Inflammatory macrophage (primary cell): ENCODE results near the gene SEC31A.
"Not testable (repeated sequence)": the region's sequence is repeated elsewhere in the genome, so short reads cannot be mapped to it uniquely, and the experiment has no call there.

Experiments
- DNase-seq, 2 donors: peaks; one replicate each; pipeline ENCODE4 v3.0.0-alpha.2; 2020 to 2022

The SEC31A gene

GRCh38 chr4:82833696-82834313 lies 57.1 kb downstream of the SEC31A start:
- no peak for DNase-seq

GRCh38 chr4:82833060-82833459 lies 57.9 kb downstream of the SEC31A start:
- DNase-seq = not testable (repeated sequence)

DNA sequence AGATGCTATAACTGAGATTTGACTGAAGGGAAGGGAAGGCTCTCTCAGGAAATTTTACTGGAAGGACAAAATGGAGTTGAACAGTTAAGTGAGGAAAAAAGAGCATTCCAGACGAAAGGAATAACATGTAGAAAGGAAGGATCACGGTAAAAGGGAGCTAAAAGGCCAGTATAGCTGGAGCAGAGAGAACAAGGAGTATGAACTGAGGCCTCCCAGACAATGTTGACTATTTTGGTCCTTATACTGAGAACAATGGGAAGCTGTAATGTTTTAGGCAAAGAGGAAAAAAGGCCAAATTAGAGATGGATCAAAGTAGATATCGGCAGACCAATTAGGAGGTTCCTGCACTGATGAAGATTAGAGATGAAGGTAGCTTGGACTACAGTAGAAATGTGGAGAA lies 65.5 kb downstream of the SEC31A start:
- no peak for DNase-seq

- DNase-seq = no peak
Measured at GRCh38 chr4:82823062-82823461, 67.9 kb downstream of the SEC31A start.

DNA sequence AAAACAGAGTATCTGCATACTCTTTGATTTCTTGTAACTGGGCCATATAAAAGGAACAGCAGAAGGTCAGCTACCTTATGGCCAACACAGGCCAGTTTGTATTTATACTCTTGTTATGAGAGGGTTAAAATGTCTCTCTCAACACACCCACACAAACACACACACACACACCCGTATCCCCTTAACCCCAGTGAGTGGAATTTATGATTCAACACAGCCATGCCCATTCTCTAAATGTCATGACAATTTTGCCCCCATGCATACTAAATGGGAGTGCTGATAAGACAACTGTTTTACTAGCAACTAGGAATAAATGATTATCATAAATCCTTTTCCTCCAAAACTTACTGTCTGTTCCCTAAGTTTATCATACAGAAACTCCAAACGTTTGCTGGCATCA lies 70.3 kb downstream of the SEC31A start:
- no peak for DNase-seq

DNA sequence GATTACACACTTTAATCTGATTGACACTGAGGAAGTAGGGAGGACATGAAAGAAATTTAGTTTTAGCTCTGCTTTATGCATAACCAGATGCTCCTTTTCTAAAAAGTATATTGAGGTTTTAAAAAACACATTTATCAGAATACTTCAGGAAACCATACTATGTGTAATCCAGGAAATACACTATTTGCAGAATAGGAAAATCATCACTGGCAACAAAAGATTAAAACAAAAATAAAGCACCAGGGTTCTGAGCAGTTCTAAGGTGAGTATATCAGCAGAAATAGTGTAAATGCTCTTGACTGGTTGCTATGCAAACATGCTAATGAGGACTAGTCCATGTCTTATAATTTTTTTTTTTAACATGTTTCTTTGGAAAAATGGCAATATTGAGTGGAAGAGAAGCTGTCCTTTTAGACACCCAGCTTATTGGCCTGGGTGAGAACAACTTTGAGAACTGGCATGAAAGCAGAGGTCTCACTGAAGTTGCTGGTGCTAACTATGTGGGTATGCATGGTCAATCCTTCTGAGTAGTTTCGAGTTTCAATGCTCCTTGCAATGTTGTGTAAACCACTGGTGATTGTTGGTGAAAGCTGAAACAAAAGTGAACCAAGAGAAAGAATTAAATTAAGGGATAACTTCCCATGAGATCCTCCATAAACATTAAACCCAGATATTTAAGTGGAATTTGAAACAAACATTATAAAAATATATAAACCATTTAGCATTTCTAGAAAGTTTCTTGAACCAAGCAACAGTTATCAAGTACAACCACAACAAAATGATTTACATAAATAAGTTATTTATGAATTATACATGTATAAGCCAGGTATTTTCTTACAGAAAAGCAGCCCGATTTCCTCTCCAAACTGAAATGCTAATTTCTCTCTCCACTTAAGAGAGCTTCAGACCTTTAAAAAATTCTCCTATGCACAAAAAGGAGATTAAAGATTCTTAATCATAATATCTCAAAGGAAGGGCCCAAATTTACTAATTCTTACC lies 72.0 kb downstream of the SEC31A start:
- DNase-seq = no peak

DNA sequence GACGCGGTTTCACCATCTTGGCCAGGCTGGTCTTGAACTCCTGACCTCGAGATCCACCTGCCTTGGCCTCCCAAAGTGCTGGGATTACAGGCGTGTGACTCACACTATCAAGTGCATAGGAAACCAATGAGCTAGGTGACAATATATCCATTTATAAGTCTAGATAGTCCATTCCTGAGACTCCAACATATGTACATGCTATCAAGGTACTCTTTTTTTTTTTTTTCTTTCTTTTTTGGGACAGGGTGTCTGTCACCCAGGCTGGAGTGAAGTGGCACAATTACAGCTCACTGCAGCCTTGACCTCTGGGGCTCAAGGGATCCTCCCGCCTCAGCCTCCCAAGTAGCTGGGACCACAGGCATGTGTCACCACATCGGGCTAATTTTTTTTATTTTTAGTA lies 74.1 kb downstream of the SEC31A start:
- not testable (repeated sequence) for DNase-seq

GRCh38 chr4:82814034-82814433 lies 76.9 kb downstream of the SEC31A start:
- no peak for DNase-seq

DNA sequence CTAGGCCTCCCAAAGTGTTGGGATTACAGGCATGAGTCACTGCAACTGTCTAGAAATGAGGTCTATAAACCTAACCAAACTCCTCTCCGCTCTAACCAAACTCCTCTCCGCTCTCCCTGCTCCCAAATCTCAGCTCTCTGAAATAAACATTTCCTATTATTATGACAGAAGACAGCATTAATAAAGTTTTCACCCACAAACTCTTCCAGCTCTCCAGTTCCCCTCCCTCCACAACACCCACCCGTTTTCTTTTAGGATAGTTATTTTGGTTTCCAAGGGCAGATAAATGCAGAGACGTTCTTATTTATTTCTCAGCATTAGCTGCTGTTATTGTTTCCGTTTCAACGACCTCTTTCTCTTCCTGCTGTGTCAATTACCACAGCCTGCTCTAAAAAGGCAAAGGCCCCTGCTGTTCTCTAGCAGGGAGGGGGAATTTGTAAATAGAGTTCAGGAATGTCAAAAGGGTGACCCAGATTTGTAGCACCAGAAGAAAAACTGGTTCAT lies 79.1 kb downstream of the SEC31A start:
- DNase-seq = no peak

- DNase-seq = no peak
Measured at GRCh38 chr4:82811392-82811791, 79.6 kb downstream of the SEC31A start.

DNA sequence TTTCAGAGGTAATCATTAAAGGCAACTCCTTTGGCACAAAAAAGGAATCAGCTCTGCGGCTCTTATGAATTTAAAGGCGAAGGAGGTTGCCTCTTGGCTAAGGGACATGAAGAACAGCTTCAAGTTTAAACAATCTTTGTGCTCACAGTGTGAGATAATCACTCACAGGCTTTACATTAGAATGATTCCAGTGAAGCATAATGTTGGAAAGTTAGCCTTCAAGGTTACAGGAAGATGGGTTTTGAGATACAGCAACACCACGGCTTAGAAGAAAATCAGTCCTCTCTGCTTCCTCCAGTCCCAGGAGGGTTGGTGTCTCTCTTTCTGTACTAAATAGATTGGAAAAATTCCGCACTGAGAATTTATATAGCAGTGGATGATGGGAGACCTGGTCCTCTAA lies 80.8 kb downstream of the SEC31A start:
- DNase-seq = no peak

DNA sequence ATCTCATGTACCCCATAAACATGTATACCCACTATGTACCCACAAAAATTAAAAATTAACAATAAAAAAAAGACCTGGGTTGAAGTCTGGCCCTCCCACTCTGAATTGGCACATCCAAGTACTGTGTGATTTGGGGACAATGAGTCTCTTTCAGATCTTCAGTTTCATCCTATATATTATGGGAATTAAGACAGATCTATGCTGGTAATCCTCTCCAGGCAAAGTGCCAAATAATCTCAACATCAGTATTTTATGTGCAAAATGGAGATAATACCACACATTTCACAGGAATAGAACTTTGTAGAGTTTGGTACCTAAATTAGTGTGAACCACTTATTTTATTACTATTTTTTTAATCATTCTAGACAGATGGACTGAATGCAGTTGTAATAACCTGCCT lies 81.3 kb downstream of the SEC31A start:
- no peak for DNase-seq

- DNase-seq = no peak
Measured at GRCh38 chr4:82803746-82804145, 87.2 kb downstream of the SEC31A start.

DNA sequence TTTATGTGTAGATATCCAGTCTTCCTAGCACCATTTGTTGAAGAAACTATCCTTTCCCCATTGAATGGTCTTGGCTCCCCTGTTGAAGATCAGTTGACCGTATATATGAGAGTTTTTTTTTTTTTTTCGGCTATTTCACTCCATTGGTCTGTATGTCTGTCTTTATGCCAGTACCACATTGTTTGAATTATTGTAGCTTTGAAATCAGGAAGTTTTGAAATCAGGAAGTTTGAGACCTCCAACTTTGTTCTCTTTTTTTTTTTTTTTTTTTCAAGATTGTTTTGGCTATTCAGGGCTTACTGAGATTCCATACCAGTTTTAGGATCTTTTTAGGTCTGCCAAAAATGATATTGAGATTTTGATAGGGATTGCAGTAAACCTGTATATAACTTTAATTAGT lies 88.0 kb downstream of the SEC31A start:
- DNase-seq = peak in 1 of 2 donors; percentile 63

GRCh38 chr4:82801910-82802521 lies 88.9 kb downstream of the SEC31A start:
- DNase-seq = no peak

DNA sequence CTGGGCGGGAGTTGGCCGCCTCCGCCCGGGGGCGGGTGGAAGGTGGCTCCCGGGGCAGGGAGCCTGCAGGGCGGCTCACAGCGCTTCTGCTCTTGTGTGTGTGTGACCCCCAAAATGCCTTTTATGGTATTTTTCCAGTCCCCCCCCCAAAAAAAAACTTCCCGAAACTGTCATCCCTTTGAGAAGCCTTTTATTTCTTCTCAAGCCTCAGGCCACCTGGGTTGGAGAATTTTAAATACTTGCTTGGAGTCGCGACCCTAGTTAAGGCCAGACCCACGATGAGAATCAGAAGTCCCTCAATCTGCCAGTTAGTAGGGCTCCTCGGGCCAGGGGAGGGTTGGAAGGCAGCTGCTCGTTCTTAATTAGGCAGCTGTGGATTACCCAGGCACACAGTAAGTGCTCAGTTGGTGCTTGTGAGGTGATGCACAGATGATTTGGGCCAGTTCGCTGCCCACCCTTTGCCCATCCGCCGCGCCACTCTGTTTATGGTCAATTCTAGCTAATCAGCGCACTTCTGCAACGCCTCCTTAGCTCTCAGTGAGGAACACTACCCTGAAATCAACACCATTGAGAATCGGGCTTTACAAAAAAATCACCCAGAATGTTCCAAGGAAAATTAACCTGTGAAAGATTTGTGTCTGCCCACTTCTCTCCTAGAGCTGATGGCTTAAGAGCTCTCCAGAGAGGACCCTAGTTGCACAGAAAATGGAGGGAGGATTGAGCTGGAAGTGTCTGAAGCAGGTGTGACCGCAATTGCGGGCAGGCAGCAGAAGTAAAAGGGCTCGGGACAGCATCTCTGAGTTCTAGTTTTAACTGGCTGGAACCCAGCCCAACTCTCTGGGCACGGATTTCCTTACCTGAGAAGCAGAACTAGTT lies 91.7 kb downstream of the SEC31A start:
- DNase-seq = no peak

GRCh38 chr4:82798168-82799005 lies 92.6 kb downstream of the SEC31A start, which contains the start of gene SCD5:
TSS of gene SCD5 (minus strand) at chr4:82798796. CDS start at chr4:82798537, 259 bp downstream.
- peak; percentile 18 to 31 for DNase-seq

DNA sequence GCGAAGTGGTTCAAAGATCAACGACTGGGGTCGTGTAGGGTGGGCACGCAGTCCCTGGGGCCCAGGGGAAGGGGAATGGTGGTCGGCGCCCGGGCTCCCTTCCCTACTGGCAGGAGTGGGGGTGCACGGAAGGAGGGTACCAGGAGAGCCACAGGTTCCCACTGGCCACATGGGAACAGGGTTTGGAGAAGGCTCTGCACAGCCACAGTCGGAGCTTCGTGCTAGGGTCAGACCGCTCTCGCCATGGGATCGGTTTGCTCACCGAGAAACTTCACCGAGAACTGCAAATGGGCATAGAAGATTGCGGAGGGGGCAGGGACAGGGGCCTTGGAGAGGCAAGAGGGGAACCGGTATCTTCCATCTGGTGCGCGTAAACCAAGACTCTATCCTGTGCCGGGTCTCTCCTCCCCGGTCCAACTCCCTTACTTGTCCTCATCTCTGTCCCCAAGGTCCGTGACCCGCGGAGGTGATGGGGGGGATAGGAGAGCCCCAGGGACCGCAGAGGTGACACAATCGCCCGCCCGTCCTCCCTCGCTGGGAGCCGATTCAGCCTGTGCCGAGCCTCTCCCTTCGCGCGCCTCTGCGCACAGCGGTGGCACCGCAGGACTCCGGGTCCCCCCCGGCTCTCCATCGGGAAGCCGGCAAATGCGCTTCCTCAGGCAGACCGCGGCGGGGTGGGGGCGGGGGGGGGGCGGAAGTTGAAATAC lies 93.4 kb downstream of the SEC31A start:
- no peak for DNase-seq

GRCh38 chr4:82797040-82797404 lies 93.9 kb downstream of the SEC31A start:
- DNase-seq = no peak

- no peak for DNase-seq
Measured at GRCh38 chr4:82792912-82793649, 97.9 kb downstream of the SEC31A start.
